Endothelial cell of umbilical vein (primary cell): ENCODE measurements around the gene GFAP. TPM values are rescaled to one million over a fixed set of nuclear protein-coding genes. Genes with fewer than 3 reads are reported as not detected.

ENCODE experiments used
- BruUV-seq: library from RNA; stranded (reverse); fragments of 400-500 nt; replicated peaks from 2 replicates; lab custom pipeline; 2021; lab: Mats Ljungman, UMichigan
- CTCF ChIA-PET: fragments of 300-600, 350-600 bp; sonication (Branson Sonifier 250); formaldehyde crosslinking; loops from one replicate; lab custom pipeline; 2021; ENCODE audit warnings: antibody characterized with exemption, inconsistent platforms; lab: Charles Lee
- POLR2A ChIA-PET: fragments of 300-600, 350-600 bp; sonication (Branson Sonifier 250); formaldehyde crosslinking; loops from one replicate; lab custom pipeline; 2021; ENCODE audit warnings: antibody characterized with exemption, inconsistent platforms; lab: Charles Lee
- DNase-seq: peaks from one replicate; pipeline ENCODE4 v3.0.0-alpha.2; 2011; ENCODE audit warnings: low read depth, low spot score
- FAIRE-seq: peaks from 2 replicates; lab custom pipeline; 2011; peaks lifted over from hg19 to GRCh38; lab: Jason Lieb, UNC
- H2AFZ ChIP-seq: 2 replicates; pipeline ENCODE4 v1.6.0; 2012; ENCODE audit warnings: low read depth, low read length, control low read depth, inconsistent platforms
- H3K27ac ChIP-seq: 2 replicates; pipeline ENCODE4 v1.5.1; 2011; ENCODE audit warnings: low read depth, mild to moderate bottlenecking, control low read depth, low read length, moderate library complexity; ENCODE audit not compliant: insufficient read depth
- H3K27me3 ChIP-seq, 2 experiments: 2 replicates each; pipeline versions ENCODE4 v1.6.0 to v1.6.1; 2011; ENCODE audit warnings: low read length in 2 of 2, mixed read lengths in 1 of 2; ENCODE audit not compliant: control insufficient read depth in 2 of 2, insufficient read depth in 2 of 2
- H3K36me3 ChIP-seq, 2 experiments: 2 replicates in 1 of 2; 3 replicates in 1 of 2; pipeline ENCODE4 v1.5.1; 2011; ENCODE audit warnings: low read length in 2 of 2, mild to moderate bottlenecking in 1 of 2, moderate library complexity in 1 of 2; ENCODE audit not compliant: control insufficient read depth in 2 of 2, insufficient read depth in 2 of 2; ENCODE audit errors: extremely low read depth in 1 of 2
- H3K4me1 ChIP-seq: 3 replicates; pipeline ENCODE4 v1.5.1; 2011; ENCODE audit warnings: mild to moderate bottlenecking, low read length; ENCODE audit not compliant: control insufficient read depth, insufficient read depth; ENCODE audit errors: extremely low read depth
- H3K4me2 ChIP-seq: 2 replicates; pipeline ENCODE4 v1.6.1; 2011; ENCODE audit warnings: low read length, control low read depth, mixed read lengths; ENCODE audit not compliant: insufficient read depth
- H3K4me3 ChIP-seq, 3 experiments: fragments of 200-600 bp in 1 of 3; sonication (generic), shearing (Covaris generic) in 1 of 3; replicated peaks in 1 of 3; 2 replicates each; pipeline ENCODE4 v1.5.1; 2011 to 2016; ENCODE audit warnings: control low read depth in 3 of 3, low read length in 3 of 3, mild to moderate bottlenecking in 2 of 3, inconsistent platforms in 1 of 3, low read depth in 1 of 3, moderate library complexity in 1 of 3; ENCODE audit not compliant: insufficient read depth in 1 of 3
- H3K79me2 ChIP-seq: 2 replicates; pipeline ENCODE4 v1.6.0; 2012; ENCODE audit warnings: low read length, inconsistent platforms; ENCODE audit not compliant: control insufficient read depth, insufficient read depth
- H3K9ac ChIP-seq: replicated peaks from 2 replicates; pipeline ENCODE3; 2011; ENCODE audit warnings: low read length, control low read depth; ENCODE audit not compliant: insufficient read depth; ENCODE audit errors: extremely low read depth
- H3K9me1 ChIP-seq: replicated peaks from 3 replicates; pipeline ENCODE4 v1.6.0; 2011; ENCODE audit warnings: mild to moderate bottlenecking, low read length; ENCODE audit not compliant: control insufficient read depth, insufficient read depth; ENCODE audit errors: extremely low read depth
- H3K9me3 ChIP-seq: replicated peaks from 2 replicates; pipeline ENCODE4 v1.5.1; 2012; ENCODE audit warnings: low read length, inconsistent platforms; ENCODE audit not compliant: control insufficient read depth, insufficient read depth
- H4K20me1 ChIP-seq: replicated peaks from 2 replicates; pipeline ENCODE3; 2011; ENCODE audit warnings: mild to moderate bottlenecking, low read length; ENCODE audit not compliant: control insufficient read depth, insufficient read depth; ENCODE audit errors: extremely low read depth
- CTCF ChIP-seq, 2 donors: IDR thresholded peaks; 1 replicate in 1 of 2; 2 replicates in 1 of 2; pipeline ENCODE4 v1.5.1; 2011; ENCODE audit warnings: low read length in 2 of 2, mild to moderate bottlenecking in 2 of 2, moderate library complexity in 2 of 2, control low read depth in 1 of 2, inconsistent platforms in 1 of 2, low read depth in 1 of 2; ENCODE audit not compliant: insufficient read depth in 1 of 2; ENCODE audit errors: extremely low read depth in 1 of 2
- EZH2 ChIP-seq: IDR thresholded peaks from 2 replicates; pipeline ENCODE4 v1.6.1; 2012; ENCODE audit warnings: borderline replicate concordance, low read depth, mild to moderate bottlenecking, moderate library complexity, low read length, inconsistent platforms; ENCODE audit not compliant: severe bottlenecking
- FOS ChIP-seq: IDR thresholded peaks from 2 replicates; pipeline ENCODE4 v1.6.1; 2011; ENCODE audit warnings: mild to moderate bottlenecking, low read length, moderate library complexity, borderline replicate concordance; ENCODE audit not compliant: insufficient read depth
- GATA2 ChIP-seq: IDR thresholded peaks from 2 replicates; pipeline ENCODE4 v1.7.0; 2011; ENCODE audit warnings: low read depth, mild to moderate bottlenecking, moderate library complexity, mixed read lengths, low read length; ENCODE audit not compliant: insufficient read length, insufficient read depth
- JUN ChIP-seq: IDR thresholded peaks from 2 replicates; pipeline ENCODE4 v1.6.1; 2011; ENCODE audit warnings: borderline replicate concordance, low read depth; ENCODE audit not compliant: insufficient read length, insufficient read depth
- MAX ChIP-seq: IDR thresholded peaks from 2 replicates; pipeline ENCODE4 v1.6.1; 2011; ENCODE audit not compliant: insufficient read depth, insufficient read length
- MYC ChIP-seq: IDR thresholded peaks from one replicate; pipeline ENCODE4 v1.6.1; 2011; ENCODE audit warnings: mild to moderate bottlenecking, low read depth, low read length
- POLR2A ChIP-seq: IDR thresholded peaks from 2 replicates; pipeline ENCODE4 v1.6.1; 2012; ENCODE audit warnings: low read depth, mild to moderate bottlenecking, control low read depth, low read length
- POLR2AphosphoS5 ChIP-seq: IDR thresholded peaks from 2 replicates; pipeline ENCODE4 v1.6.1; 2012; ENCODE audit warnings: low read depth, mild to moderate bottlenecking, control low read depth, low read length, moderate library complexity; ENCODE audit not compliant: insufficient read depth
- dilution Hi-C: fragments of 300-500 bp; cut with MboI; formaldehyde crosslinking; loops from one replicate; pipeline ENCODE4 v1.15.0; 2019; ENCODE audit warnings: low sequenced_read_pairs; ENCODE audit not compliant: extremely low pct_ligation_motif_present
- intact Hi-C: fragments of 100-400 bp; cut with micrococcal nuclease; formaldehyde crosslinking; loops from one replicate; pipeline ENCODE4 v1.10.0; 2022
- polyA plus RNA-seq, 4 experiments: library from polyadenylated mRNA; depleted of rRNA in 3 of 4; stranded (reverse) in 3 of 4; unstranded in 1 of 4; fragments of >200 nt; gene quantifications; 2 replicates each; pipeline versions ENCODE4 v1.2.1 to v1.2.3, GENCODE V29; 2011 to 2012; ENCODE audit warnings: missing spikeins in 1 of 4
- total RNA-seq: library from RNA; stranded (reverse); gene quantifications from 2 replicates; pipeline ENCODE4 v1.2.3, GENCODE V29; 2021

The GFAP gene
- total and polyA plus RNA-seq, 2 donors (not counting 3 experiments of a cell fraction or from before 2014, with no cell fraction given): 0.07 to 0.42 TPM

GRCh38 chr17:44907729-44908470, 7.4 kb downstream of the GFAP start:
- Histone ChIP-seq H2AFZ (no peak overlapping the region), H3K36me3 (no peaks in the 10 kb centered on the region), H3K9ac (no peak overlapping the region), H3K27me3 (no peaks in the 10 kb centered on the region), H3K9me3 (no peaks in the 10 kb centered on the region), H3K4me3 (no peak overlapping the region), H4K20me1 (no peaks in the 10 kb centered on the region), H3K79me2 (no peaks in the 10 kb centered on the region), H3K9me1 (no peaks in the 10 kb centered on the region), H3K4me2 (no peak overlapping the region), H3K27ac (no peak overlapping the region), H3K4me1 (peaks cover 28% of the 10 kb centered on the region)
- ChIA-PET POLR2A (no interaction called here), CTCF (interaction anchor here (1.3 to 2.2 kb wide), 2 partner anchors 12 to 114 kb away, joined by 4 to 11 read pairs; no protein-coding TSS in a partner anchor)
- TF ChIP-seq CTCF (IDR thresholded peaks at IDR 0.05; ENCODE audit: extremely low read depth in 1 of 2, insufficient read depth in 1 of 2, low read depth in 1 of 2, low read length in 2 of 2): no peak
- TF ChIP-seq MYC: no peak
- TF ChIP-seq GATA2: no peak
- no peak for TF ChIP-seq MAX
- TF ChIP-seq POLR2A: no peak
- no peak for TF ChIP-seq JUN
- no peak for TF ChIP-seq EZH2
- TF ChIP-seq FOS: no peak
- TF ChIP-seq POLR2AphosphoS5: no peak
- FAIRE-seq (no peak), DNase-seq (no peak)
- intact Hi-C loops (no loop called here), dilution Hi-C loops (no loop called here)
- BruUV-seq: no TSS peak
